Esophagus muscularis mucosa (tissue), 3 donors: ENCODE measurements around the gene UBXN7.

Experiments
- POLR2A ChIP-seq: fragments of 450-650 bp; IDR thresholded peaks from one replicate; pipeline ENCODE4 v1.6.1; 2017; ENCODE audit warnings: antibody characterized with exemption, moderate library complexity, mild to moderate bottlenecking, low read depth
- POLR2AphosphoS5 ChIP-seq, 2 donors: sonication (generic); formaldehyde crosslinking; IDR thresholded peaks; one replicate each; pipeline ENCODE4 v1.6.1; 2017; ENCODE audit warnings: antibody characterized with exemption in 2 of 2
- TF ChIP-seq, protein P1 (sequence below), 3 experiments: fragments of 200-600 bp in 2 of 3; fragments of 450-650 bp in 1 of 3; sonication (generic) in 2 of 3; IDR thresholded peaks; one replicate each; pipeline ENCODE4 v1.5.1; 2017 to 2019; ENCODE audit warnings: antibody characterized with exemption in 3 of 3, mild to moderate bottlenecking in 2 of 3, moderate library complexity in 1 of 3

DNA sequence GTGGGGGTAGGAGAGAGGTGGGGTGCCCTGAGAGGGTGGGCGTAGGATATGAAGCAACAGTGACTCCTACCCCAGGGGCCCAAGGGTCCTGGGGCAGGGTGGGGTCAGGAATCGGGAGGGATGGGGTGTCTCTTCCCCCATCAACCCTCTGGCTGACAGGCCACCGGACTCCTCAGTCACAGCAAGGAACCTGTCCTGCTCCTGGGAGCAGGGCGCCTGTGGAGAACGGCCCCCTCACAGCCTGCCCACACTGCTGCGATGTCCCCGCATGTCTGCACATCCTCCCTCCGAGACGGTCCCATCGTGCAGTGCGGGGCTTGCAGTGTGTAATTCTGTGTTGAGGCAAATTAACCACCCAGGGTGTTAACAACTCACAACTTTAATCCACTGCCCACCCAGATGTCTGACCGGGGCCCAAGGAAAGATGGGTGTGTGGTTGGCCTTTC is 96.7 kb downstream of the UBXN7 start:
- TF ChIP-seq, protein P1, sequence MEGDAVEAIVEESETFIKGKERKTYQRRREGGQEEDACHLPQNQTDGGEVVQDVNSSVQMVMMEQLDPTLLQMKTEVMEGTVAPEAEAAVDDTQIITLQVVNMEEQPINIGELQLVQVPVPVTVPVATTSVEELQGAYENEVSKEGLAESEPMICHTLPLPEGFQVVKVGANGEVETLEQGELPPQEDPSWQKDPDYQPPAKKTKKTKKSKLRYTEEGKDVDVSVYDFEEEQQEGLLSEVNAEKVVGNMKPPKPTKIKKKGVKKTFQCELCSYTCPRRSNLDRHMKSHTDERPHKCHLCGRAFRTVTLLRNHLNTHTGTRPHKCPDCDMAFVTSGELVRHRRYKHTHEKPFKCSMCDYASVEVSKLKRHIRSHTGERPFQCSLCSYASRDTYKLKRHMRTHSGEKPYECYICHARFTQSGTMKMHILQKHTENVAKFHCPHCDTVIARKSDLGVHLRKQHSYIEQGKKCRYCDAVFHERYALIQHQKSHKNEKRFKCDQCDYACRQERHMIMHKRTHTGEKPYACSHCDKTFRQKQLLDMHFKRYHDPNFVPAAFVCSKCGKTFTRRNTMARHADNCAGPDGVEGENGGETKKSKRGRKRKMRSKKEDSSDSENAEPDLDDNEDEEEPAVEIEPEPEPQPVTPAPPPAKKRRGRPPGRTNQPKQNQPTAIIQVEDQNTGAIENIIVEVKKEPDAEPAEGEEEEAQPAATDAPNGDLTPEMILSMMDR (IDR thresholded peaks at IDR 0.05) = no peak
- TF ChIP-seq POLR2AphosphoS5 (IDR thresholded peaks at IDR 0.05) = no peak
- TF ChIP-seq POLR2A = no peak
